Measurements from ENCODE around the gene PARP9.
"Not testable (repeated sequence)": the region's sequence is repeated elsewhere in the genome, so short reads cannot be mapped to it uniquely, and the experiment has no call there.

PARP9 gene

GRCh38 chr3:122523317-122523716, 40.8 kb downstream of the PARP9 start:
- DNase-seq (ENCODE audit: low read depth in 3 of 3), result no peak

DNA sequence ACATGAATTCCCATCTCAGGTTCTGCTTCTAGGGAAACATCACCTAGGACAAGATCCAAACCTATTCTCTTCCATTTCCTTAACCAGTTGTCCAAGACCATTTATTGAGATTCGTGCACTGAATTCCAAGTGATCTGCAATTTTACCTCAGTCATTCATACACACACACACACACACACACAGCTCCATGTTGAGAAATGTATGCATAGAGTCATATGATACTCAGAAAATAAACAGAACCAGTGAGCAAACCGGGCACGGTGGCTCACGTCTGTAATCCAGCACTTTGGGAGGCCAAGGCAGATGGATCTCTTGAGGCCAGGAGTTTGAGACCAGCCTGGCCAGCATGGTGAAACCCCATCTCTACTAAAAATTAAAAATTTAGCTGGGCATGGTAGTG, 43.2 kb downstream of the PARP9 start:
- no peak for DNase-seq (ENCODE audit: low read depth in 3 of 3)

GRCh38 chr3:122519693-122520092, 44.4 kb downstream of the PARP9 start:
- no peak for DNase-seq (ENCODE audit: low read depth in 3 of 3)

DNA sequence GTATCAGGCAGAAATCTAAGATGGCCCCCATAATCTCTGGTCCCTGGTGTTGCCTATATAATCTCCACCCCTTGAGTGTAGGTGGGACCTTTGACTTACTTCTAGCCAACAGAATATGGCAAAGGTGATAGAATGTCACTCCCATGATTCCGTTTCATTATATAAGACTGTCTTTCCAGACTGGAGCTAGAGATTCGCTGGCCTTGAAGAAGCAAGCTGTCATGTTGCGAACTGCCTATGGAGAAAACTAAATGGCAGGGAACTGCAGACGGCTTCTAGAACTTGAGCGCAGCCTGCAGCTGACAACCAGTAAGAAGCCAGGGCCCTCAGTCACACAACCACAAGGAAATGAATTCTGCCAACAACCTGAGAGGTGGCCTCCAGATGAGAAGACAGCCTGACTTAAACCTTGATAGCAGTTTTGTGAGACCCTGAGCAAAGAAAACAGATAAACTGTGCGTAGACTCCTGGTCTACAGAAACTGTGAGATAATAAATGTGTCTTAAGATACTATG, 47.2 kb downstream of the PARP9 start:
- no peak for DNase-seq (ENCODE audit: low read depth in 3 of 3)

DNA sequence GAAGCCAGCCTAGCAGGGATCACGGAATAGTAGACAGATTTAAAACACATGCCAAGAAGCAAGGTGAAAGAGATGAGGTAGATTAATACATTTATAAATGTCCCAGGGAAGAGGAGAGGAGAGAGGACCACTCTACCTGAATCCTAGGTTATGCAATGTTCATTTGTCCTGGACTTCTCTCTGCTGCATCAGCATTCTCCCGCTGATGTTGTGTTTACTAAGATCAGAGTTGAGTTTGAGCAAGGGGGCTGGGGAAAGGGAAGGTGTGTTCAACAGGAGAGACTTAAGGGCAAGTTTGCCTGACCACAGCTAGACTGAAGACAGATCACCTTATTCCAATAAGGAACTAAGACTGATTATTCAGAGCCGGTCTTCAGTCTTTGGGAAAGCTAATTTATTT, 48.2 kb downstream of the PARP9 start:
- no peak for DNase-seq (ENCODE audit: low read depth in 3 of 3)

DNA sequence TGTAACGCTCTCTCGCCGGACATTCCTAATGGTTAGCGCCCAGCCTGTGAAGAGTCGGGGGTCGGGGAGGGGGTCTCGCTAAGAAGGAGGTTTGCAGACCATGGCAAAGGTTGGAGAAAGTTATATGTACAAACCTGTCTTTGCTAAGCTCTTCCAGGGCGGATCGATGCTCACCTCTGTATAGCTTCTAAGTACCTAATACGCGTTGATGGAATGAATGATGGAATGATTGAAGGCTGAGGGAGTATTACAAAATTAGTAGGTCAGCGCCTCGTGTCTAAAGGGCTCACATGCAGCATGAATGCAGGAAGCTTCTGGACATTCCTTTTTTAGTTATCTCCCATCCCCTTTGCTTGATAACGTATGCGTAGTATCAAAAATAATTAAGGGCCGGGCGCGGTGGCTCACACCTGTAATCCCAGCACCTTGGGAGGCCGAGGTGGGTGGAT, 49.1 kb downstream of the PARP9 start:
- no peak for DNase-seq (ENCODE audit: low read depth in 3 of 3)

- peak; percentile 68 to 81 (median 77) for DNase-seq (ENCODE audit: low read depth in 3 of 3)
Observed at GRCh38 chr3:122514123-122515019, 49.7 kb downstream of the PARP9 start, which contains the start of gene KPNA1. TSS of gene KPNA1 (minus strand) at chr3:122514939. CDS start at chr3:122496565, 18,374 bp downstream.

- no peak for DNase-seq (ENCODE audit: low read depth in 3 of 3)
Observed at GRCh38 chr3:122513386-122514122, 50.5 kb downstream of the PARP9 start.

DNA sequence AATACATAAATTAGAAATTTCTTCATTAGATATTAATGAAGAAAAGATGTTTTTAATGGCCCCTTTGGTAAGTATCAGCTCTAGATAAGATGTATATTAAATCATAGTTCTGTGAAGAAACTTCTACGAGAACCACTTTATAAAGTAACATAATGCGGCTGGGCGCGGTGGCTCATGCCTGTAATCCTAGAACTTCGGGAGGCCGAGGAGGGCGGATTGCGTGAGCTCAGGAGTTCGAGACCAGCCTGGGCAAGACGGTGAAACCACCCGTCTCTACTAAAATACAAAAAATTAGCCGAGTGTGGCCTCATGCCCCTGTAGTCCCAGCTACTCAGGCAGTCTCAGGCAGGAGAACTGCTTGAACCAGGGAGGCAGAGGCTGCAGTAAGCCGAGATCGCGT, 51.8 kb downstream of the PARP9 start:
- DNase-seq (ENCODE audit: low read depth in 3 of 3), result no peak

DNA sequence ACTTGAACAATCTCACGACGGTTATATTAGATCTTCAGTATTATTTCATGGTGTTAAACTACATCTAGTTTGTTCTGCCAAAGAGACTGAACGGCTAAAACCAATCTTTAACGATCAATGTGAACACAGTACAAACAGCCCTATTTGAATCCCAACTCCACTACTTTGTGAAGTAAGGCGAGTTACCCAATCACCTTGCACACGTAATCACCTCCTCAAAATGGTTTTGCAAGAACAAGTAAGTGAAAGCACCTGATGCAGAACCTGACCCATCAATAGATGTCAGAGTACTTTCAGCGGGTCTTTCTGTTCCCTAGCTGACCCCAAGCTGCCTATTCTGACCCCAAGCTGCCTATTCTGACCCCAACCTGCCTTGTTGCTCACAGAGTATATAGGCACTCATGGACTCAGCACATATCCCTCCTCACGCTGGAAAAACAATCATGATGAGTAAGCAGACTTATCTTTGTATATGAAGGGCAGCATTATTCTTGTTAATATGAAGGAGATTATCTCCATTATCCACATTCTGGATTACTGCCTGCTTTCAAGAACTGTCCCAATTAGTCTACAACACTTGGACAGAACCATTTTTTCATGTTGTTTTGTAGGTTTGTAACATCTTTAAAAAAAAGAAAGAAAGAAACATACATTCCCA, 53.1 kb downstream of the PARP9 start:
- DNase-seq (ENCODE audit: low read depth in 3 of 3), result no peak

- not testable (repeated sequence) for DNase-seq (ENCODE audit: low read depth in 3 of 3)
Observed at GRCh38 chr3:122508944-122509343, 55.2 kb downstream of the PARP9 start.

DNA sequence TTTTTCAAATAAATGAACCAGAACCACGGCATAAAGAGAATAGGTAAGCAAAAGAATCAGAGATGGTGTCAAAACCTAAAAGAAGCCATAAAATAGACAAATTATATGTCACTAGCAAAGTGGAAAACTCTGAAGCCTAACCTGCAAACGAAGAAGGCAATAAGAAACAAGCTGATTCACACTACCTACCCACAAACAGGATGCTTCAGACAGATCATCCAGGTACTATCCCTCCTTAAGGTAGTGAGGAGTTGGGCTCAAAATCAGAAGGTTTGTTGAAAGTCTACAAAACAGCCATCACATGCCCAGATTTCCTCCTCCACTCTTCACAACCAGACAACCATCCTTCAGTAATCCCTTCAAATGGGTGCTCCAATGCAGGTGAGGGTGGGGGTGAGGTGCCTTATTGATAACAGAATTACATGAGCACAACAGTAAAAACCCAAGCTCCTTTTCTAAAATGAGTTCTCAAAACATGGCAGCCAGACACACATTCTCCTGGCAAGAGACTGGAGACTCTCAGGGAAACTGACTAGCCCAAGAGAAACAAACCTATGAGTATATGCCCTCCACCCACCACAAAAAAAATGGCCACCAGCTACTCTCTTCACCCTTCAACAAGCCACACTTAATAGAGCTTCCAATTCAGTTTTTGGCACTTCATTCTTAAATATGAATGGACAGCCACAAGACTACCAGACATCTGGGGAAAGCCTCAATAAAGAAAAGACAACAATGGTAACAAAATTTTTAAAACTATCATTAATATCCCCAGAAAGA, 55.8 kb downstream of the PARP9 start:
- DNase-seq (ENCODE audit: low read depth in 3 of 3), result no peak

GRCh38 chr3:122506450-122506849, 57.6 kb downstream of the PARP9 start:
- DNase-seq (ENCODE audit: low read depth in 3 of 3), result no peak

DNA sequence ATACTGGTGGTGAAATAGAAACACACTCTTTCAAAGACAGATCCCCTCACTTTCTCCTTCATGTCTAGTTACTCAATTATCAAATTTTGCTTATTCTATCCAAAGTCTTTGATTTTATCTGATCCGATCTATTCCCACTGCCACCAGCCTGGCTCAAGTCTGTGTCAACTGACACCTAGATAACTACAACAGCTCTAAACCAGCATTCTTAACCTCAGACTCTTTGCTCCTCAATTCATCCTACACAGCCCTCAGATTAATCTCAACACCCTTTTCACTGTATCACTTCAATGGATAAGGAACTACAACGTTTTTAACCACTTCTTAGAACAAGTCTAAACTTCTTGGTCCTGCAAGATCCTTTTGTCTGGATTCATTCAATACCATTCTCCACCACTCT, 58.4 kb downstream of the PARP9 start:
- DNase-seq (ENCODE audit: low read depth in 3 of 3), result no peak

GRCh38 chr3:122502941-122503340, 61.2 kb downstream of the PARP9 start:
- no peak for DNase-seq (ENCODE audit: low read depth in 3 of 3)

DNA sequence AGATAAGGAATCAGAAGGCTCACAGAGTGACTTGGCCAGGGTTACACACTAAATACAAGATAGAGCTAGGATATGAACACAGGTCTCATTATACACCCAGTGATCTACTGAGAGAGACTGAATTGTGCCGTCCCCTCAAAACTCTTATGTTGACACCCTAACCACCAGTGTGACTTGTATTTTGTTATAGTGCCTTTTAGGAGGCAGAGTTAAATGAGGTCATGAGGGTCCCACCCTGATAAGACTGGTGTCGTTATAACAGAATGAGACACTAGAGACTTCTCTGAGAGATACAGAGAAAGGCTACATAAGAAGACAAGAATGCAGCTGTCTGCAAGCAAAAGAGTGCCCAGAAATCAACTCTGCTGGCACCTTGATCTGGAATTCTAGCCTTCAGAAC, 62.0 kb downstream of the PARP9 start:
- DNase-seq (ENCODE audit: low read depth in 3 of 3), result no peak

DNA sequence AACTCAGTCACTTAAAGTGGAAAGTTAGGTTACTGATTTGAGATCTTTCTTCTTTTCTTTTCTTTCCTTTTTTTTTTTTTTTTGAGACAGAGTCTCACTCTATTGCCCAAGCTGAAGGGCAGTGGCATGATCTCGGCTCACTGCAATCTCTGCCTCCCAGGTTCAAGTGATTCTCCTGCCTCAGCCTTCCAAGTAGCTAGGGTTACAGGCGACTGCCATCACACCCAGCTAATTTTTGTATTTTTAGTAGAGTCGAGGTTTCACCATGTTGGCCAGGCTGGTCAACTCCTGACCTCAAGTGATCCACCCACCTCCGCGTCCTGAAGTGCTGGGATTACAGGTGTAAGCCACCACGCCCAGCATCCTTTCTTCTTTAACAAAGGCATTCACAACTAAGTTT, 63.1 kb downstream of the PARP9 start:
- not testable (repeated sequence) for DNase-seq (ENCODE audit: low read depth in 3 of 3)

- DNase-seq (ENCODE audit: low read depth in 3 of 3), result no peak
Observed at GRCh38 chr3:122498152-122498551, 65.9 kb downstream of the PARP9 start.

DNA sequence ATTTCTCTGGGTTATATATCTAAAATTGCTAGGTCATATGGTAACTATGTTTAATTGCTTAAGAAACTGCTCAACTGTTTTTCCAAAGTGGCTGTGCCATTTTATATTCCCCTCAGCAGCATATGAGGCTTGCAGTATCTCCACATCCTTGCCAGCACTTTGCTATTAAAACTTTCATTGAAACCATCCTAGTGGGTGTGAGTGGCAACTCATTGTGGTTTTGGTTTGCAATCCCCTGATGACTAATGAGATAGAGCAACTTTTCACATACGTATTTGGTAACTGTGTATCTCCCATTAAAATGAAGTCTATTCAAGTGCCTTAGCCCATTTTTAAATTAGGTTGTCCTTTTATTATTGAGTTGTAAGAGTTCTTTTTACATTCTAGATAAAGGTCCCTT, 66.7 kb downstream of the PARP9 start:
- DNase-seq (ENCODE audit: low read depth in 3 of 3), result peak in 1 of 3 experiments; percentile 6

DNA sequence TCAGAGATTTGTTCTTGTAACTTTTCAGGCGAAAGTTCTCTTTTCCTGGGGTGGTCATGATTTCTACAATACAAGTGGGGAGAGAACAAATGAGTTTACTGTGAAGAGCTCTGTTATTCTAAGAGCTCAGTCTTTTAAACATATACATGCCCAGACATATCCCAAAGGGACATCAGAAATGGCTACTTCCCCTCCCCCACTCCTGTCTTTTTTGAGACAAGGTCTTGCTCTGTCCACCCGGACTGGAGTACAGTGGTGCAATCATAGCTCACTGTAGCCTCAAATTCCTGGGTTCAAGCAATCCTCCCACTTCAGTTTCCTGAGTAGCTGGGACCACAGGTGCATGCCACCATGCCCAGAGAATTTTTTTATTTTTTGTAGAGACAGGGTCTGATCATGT, 67.6 kb downstream of the PARP9 start:
- DNase-seq (ENCODE audit: low read depth in 3 of 3), result no peak

DNA sequence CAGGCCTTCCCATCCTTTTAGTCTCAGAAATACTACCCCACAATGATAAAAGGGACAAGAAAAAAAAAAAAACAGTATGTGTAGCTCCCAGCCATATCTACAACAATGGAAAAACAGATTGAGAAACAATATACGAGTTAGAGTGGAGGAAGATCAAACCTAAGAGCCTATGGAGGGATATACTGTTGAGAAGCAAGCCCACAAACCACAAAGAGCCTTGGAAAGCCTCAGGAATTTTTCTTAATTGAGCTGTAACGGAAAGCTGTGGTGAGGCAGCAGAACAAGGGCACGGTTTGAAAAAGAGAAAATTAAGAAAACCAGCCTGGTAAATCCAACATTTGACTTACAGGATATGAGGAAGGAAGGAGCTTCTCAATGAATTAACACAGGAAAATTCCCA, 70.8 kb downstream of the PARP9 start:
- no peak for DNase-seq (ENCODE audit: low read depth in 3 of 3)

Measured in stimulated activated CD4-positive, alpha-beta T cell treated with anti-CD3 and anti-CD28 coated beads, TNF-alpha, amount 100 ng/mL, for 4 hours (primary cell).